Activated gamma-delta T cell (primary cell): ENCODE results near the gene RBMX2.

Source experiments
- DNase-seq: peaks from one replicate; lab custom pipeline; 2025; lab: John Stamatoyannopoulos, UW

Gene RBMX2

DNA sequence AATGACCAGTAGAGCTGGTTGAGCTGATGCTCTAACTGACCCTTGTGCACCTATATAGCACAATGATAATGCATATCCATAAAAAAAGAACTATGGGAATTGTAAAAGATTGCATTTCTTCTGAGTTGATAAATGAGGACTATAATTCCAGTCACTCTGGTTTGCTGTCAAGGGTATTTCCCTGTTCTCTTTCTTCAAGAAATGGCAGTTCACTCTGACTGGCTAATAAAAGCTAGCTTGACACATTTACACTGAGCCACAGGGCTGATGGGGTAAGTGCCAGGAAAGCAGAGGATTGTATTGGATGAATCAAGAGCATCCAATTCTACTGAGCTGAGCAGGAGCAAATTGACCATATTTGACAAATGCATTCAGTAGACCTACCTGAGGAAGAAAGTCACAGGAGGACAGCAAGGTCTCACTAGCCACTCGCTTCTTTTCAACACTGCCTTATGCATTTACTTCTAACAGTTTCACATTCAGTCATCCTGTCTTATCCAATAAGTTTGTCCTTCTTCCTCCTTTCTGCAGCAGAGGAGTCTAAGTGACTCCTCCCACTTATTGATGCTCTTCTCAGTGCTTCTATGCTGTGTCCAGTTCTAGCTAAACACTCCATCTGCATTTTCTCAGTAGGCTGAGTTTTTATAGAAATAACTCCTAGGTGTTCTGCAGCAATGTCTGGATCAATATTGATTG lies 43.0 kb downstream of the RBMX2 start:
- DNase-seq: no peak

DNA sequence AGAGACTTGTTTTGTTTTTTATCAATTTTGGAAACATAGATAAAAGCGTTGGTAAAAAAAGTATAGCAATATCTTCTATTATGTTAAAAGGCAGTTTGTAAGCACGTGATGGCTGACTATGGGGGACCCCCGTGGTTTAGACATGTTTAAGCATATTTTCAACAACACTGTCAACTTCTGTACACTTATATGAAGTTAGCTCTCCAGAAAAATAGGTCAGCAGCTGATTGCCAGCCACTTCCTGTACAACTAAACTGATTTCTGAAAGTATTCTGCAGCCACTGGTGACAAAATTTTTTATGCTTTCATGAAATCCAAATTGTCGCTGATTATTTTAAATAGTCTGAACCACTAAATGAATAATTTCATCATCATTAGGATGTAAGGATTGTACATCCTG lies 45.2 kb downstream of the RBMX2 start:
- no peak for DNase-seq
